ENCODE results near the gene MTF1. TPM values are rescaled to one million over a fixed set of nuclear protein-coding genes. Genes with fewer than 3 reads are reported as not detected.
A peak's percentile ranks its signal among the peaks of the same experiment; 100 is the strongest.

Gene MTF1
- total RNA-seq, 2 donors from 2014 or later, result 22.1 to 33.9 TPM

- Histone ChIP-seq H3K27me3 (no peaks in the 10 kb centered on the region), H3K9me3 (no peaks in the 10 kb centered on the region), H3K9ac (ENCODE audit: low read depth in 2 of 2, low read length in 2 of 2) (no peak overlapping the region), H3K36me3 (peaks cover 12% of the 10 kb centered on the region), H3K4me1 (no peaks in the 10 kb centered on the region), H3K27ac (no peak overlapping the region), H3K4me3 (no peak overlapping the region)
- intact Hi-C loops (cut with DNase I), result no loop called here
- DNase-seq, result no peak
- TF ChIP-seq CTCF (IDR thresholded peaks at IDR 0.05), result no peak
Observed at GRCh38 chr1:37831109-37831508, 28.3 kb downstream of the MTF1 start.

- no peak overlapping the region for H3K9ac ChIP-seq (ENCODE audit: low read depth in 2 of 2, low read length in 2 of 2)
- peak overlapping the region; percentile 54 for H3K27ac ChIP-seq
- no peaks in the 10 kb centered on the region for H3K36me3 ChIP-seq
- TF ChIP-seq CTCF (IDR thresholded peaks at IDR 0.05), result no peak
- H3K9me3 ChIP-seq, result no peaks in the 10 kb centered on the region
- intact Hi-C loops (cut with DNase I), result no loop called here
- no peak overlapping the region for H3K4me3 ChIP-seq
- no peaks in the 10 kb centered on the region for H3K27me3 ChIP-seq
- peak; percentile 38 for DNase-seq
- H3K4me1 ChIP-seq, result no peaks in the 10 kb centered on the region
Observed at GRCh38 chr1:37828410-37829074, 30.9 kb downstream of the MTF1 start.

DNA sequence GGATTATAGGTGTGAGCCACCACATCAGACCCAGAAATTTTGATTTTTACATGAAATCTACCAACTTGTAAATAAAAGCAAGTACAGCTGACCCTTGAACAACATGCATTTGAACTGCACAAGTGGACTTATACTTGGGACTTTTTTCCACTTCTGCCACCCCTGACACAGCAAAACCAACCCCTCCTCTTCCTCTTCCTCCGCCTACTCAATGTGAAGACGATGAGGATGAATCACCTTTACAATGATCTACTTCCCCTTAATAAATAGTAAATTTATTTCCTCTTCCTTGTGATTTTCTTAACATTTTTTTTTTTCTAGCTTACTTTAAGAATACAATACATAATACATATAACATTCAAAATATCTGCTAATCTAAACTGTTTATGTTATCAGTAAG lies 33.9 kb downstream of the MTF1 start:
- Histone ChIP-seq H3K9me3 (no peaks in the 10 kb centered on the region), H3K27ac (no peak overlapping the region), H3K27me3 (no peaks in the 10 kb centered on the region), H3K9ac (ENCODE audit: low read depth in 2 of 2, low read length in 2 of 2) (no peak overlapping the region), H3K36me3 (peaks cover 13% of the 10 kb centered on the region), H3K4me1 (no peaks in the 10 kb centered on the region), H3K4me3 (no peak overlapping the region)
- DNase-seq, result no peak
- intact Hi-C loops (cut with DNase I), result no loop called here
- TF ChIP-seq CTCF (IDR thresholded peaks at IDR 0.05), result no peak

GRCh38 chr1:37824001-37824400 lies 35.4 kb downstream of the MTF1 start:
- H3K4me3 ChIP-seq, result no peak overlapping the region
- no peaks in the 10 kb centered on the region for H3K4me1 ChIP-seq
- no peak overlapping the region for H3K27ac ChIP-seq
- H3K27me3 ChIP-seq, result no peaks in the 10 kb centered on the region
- H3K36me3 ChIP-seq, result peaks cover 15% of the 10 kb centered on the region
- H3K9me3 ChIP-seq, result no peaks in the 10 kb centered on the region
- no peak for TF ChIP-seq CTCF (IDR thresholded peaks at IDR 0.05)
- intact Hi-C loops (cut with DNase I), result no loop called here
- no peak overlapping the region for H3K9ac ChIP-seq (ENCODE audit: low read depth in 2 of 2, low read length in 2 of 2)
- DNase-seq, result no peak

DNA sequence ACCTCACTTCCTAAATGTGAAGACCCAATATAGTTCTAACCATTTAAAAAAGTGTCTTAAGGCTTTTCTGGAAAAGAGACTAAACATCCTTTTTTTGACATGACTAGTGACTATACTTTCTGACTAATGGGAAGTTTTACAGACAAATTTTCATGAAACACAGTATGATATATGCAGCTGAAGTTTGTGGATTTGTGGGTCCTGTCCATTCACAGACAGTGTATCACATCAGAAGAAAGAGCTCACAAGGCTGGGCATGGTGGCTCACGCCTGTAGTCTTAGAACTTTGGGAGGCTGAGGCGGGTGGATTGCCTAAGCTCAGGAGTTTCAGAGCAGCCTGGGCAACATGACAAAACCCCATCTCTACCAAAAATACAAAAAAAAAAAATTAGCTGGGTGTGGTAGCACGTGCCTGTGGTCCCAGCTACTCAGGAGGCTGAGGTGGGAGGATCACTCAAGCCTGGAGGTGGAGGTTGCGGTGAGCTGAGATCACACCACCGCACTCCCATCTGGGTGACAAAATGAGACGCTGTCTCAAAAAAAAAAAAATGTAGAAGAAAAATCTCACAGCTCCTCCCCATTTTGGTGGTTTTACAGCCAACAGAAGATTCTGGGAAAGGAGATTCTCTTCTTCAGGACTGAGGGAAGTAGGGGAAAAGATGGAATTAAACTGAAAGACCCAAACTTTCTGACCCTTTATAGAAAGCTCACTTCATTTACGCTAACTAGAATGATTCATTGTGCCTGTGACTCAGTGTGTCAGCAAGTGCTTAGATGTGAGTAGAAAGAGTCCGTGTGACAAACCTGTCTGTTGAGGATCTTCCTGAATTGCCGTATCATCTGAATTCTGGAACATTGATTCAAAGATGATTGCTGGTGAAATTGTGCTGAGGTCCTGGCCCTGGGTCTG lies 36.2 kb downstream of the MTF1 start:
- no peak for TF ChIP-seq CTCF (IDR thresholded peaks at IDR 0.05)
- intact Hi-C loops (cut with DNase I), result no loop called here
- Histone ChIP-seq H3K36me3 (peaks cover 15% of the 10 kb centered on the region), H3K9ac (ENCODE audit: low read depth in 2 of 2, low read length in 2 of 2) (no peak overlapping the region), H3K4me1 (no peaks in the 10 kb centered on the region), H3K9me3 (no peaks in the 10 kb centered on the region), H3K27ac (no peak overlapping the region), H3K4me3 (no peak overlapping the region), H3K27me3 (no peaks in the 10 kb centered on the region)
- DNase-seq, result no peak

Measured in colonic mucosa (tissue), 4 donors.